Measurements from ENCODE around the gene THBS3. TPM values are rescaled to one million over a fixed set of nuclear protein-coding genes. Genes with fewer than 3 reads are reported as not detected.

The THBS3 gene
- total and polyA plus RNA-seq, 2 of the 4 experiments (the other 2 are of a cell fraction), result 15.1 to 30.4 TPM

- TF ChIP-seq MXI1 (IDR thresholded peaks at IDR 0.05; ENCODE audit: borderline replicate concordance, low read depth, low read length) (no peak), MAFK (IDR thresholded peaks at IDR 0.05; ENCODE audit: low read depth, low read length) (no peak), NFE2L2 (IDR thresholded peaks at IDR 0.05; ENCODE audit: low read depth, low read length) (no peak), POLR2A (IDR thresholded peaks at IDR 0.05; ENCODE audit: low read depth, low read length) (no peak), FOS (IDR thresholded peaks at IDR 0.05; ENCODE audit: low read depth, low read length) (no peak), RCOR1 (IDR thresholded peaks at IDR 0.05; ENCODE audit: insufficient replicate concordance, low read length) (no peak), MAZ (IDR thresholded peaks at IDR 0.05; ENCODE audit: borderline replicate concordance, low read depth, low read length) (no peak), RFX5 (IDR thresholded peaks at IDR 0.05; ENCODE audit: low read depth, low read length) (no peak), RAD21 (IDR thresholded peaks at IDR 0.05; ENCODE audit: low read length) (no peak), CHD1 (IDR thresholded peaks at IDR 0.05; ENCODE audit: low read depth, low read length) (no peak), ELK1 (IDR thresholded peaks at IDR 0.05; ENCODE audit: borderline replicate concordance, low read depth, low read length) (no peak), SMC3 (IDR thresholded peaks at IDR 0.05; ENCODE audit: low read depth, low read length) (no peak), CEBPB (IDR thresholded peaks at IDR 0.05; ENCODE audit: low read depth, low read length) (no peak), BHLHE40 (IDR thresholded peaks at IDR 0.05; ENCODE audit: low read depth, low read length) (no peak)
- TF ChIP-seq, protein P1, sequence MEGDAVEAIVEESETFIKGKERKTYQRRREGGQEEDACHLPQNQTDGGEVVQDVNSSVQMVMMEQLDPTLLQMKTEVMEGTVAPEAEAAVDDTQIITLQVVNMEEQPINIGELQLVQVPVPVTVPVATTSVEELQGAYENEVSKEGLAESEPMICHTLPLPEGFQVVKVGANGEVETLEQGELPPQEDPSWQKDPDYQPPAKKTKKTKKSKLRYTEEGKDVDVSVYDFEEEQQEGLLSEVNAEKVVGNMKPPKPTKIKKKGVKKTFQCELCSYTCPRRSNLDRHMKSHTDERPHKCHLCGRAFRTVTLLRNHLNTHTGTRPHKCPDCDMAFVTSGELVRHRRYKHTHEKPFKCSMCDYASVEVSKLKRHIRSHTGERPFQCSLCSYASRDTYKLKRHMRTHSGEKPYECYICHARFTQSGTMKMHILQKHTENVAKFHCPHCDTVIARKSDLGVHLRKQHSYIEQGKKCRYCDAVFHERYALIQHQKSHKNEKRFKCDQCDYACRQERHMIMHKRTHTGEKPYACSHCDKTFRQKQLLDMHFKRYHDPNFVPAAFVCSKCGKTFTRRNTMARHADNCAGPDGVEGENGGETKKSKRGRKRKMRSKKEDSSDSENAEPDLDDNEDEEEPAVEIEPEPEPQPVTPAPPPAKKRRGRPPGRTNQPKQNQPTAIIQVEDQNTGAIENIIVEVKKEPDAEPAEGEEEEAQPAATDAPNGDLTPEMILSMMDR (conservative IDR thresholded peaks at IDR 0.05; ENCODE audit: low read depth, low read length), result no peak
- TF ChIP-seq, protein P2, sequence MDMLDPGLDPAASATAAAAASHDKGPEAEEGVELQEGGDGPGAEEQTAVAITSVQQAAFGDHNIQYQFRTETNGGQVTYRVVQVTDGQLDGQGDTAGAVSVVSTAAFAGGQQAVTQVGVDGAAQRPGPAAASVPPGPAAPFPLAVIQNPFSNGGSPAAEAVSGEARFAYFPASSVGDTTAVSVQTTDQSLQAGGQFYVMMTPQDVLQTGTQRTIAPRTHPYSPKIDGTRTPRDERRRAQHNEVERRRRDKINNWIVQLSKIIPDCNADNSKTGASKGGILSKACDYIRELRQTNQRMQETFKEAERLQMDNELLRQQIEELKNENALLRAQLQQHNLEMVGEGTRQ (IDR thresholded peaks at IDR 0.05; ENCODE audit: low read depth, low read length), result no peak
- no peak overlapping the region for H3K27ac ChIP-seq (ENCODE audit: insufficient read depth, low read length)
- no peak for ATAC-seq (ENCODE audit: low read depth)
- BruUV-seq (replicated peaks), result no TSS peak
- peaks cover 2% of the 10 kb centered on the region; the same call in 1 of the 2 replicates for H3K9me1 ChIP-seq (ENCODE audit: insufficient read depth, low read length)
- POLR2A ChIA-PET (ENCODE audit: unreplicated experiment), result no interaction called here
- no peak overlapping the region for H2AFZ ChIP-seq (replicated peaks; ENCODE audit: low read length, poor library complexity)
- H4K91ac ChIP-seq (ENCODE audit: insufficient read depth, low read depth, low read length), result no peak overlapping the region
- no peak overlapping the region for H3K9ac ChIP-seq (ENCODE audit: low read depth, low read length)
- H3K56ac ChIP-seq (ENCODE audit: extremely low read depth, insufficient read depth, low read length), result no peak overlapping the region
- H2AK9ac ChIP-seq (replicated peaks; ENCODE audit: low read depth, low read length, poor library complexity), result no peak overlapping the region
- no peak overlapping the region for H3K4me2 ChIP-seq (ENCODE audit: low read depth, low read length)
- no peak overlapping the region for H4K8ac ChIP-seq (ENCODE audit: low read depth in 2 of 2, low read length in 2 of 2)
- no peaks in the 10 kb centered on the region for H3K27me3 ChIP-seq (ENCODE audit: control insufficient read depth, insufficient read depth, low read length)
- H4K5ac ChIP-seq (ENCODE audit: low read depth, low read length), result no peak overlapping the region
- no peak overlapping the region for H2BK15ac ChIP-seq (ENCODE audit: low read depth, low read length)
- H2BK5ac ChIP-seq (ENCODE audit: low read depth, low read length, poor library complexity, severe bottlenecking), result no peak overlapping the region
- H3K9me3 ChIP-seq (ENCODE audit: control insufficient read depth, insufficient read depth, low read length), result no peaks in the 10 kb centered on the region
- CTCF ChIA-PET, result no interaction called here
- no peak overlapping the region for H3K14ac ChIP-seq (replicated peaks; ENCODE audit: low read depth, low read length)
- H3K23ac ChIP-seq (ENCODE audit: low read depth, low read length), result no peak overlapping the region
- H2BK120ac ChIP-seq (ENCODE audit: low read depth, low read length), result no peak overlapping the region
- dilution Hi-C loops (cut with HindIII; ENCODE audit: low sequenced_read_pairs, unreplicated experiment) (no loop called here), intact Hi-C loops (cut with micrococcal nuclease) (no loop called here), in situ Hi-C loops (cut with MboI; ENCODE audit: low sequenced_read_pairs) (no loop called here)
- peaks cover 0 to 7% of the 10 kb centered on the region in 2 experiments; a peak in 1 of 4 replicates for H3K79me1 ChIP-seq (ENCODE audit: low read depth in 1 of 2, low read length in 2 of 2)
- H2AK5ac ChIP-seq (ENCODE audit: low read depth, low read length), result no peak overlapping the region
- 93% methylated on average over 4 of the region's 18 CpGs; no CpG with 5 or more reads in 1 of the 2 experiments for WGBS, 2 experiments (ENCODE audit: extremely low coverage in 2 of 2, insufficient read length in 1 of 2)
- no peak overlapping the region for H3K4me3 ChIP-seq (ENCODE audit: insufficient read depth, low read depth, low read length)
- H4K20me1 ChIP-seq (ENCODE audit: insufficient read depth, low read length), result no peaks in the 10 kb centered on the region
- DNase-seq, result no peak
- H2BK20ac ChIP-seq (ENCODE audit: low read depth, low read length), result no peak overlapping the region
- H3K4ac ChIP-seq (ENCODE audit: low read depth, low read length), result no peak overlapping the region
- H3K4me1 ChIP-seq (ENCODE audit: control insufficient read depth, insufficient read depth, low read length), result no peaks in the 10 kb centered on the region; the same call in 1 of the 2 replicates
- H3K36me3 ChIP-seq (ENCODE audit: control insufficient read depth, insufficient read depth, low read length), result peaks cover 45% of the 10 kb centered on the region
- H3K18ac ChIP-seq (ENCODE audit: low read depth, low read length), result no peak overlapping the region
These were observed 26.2 kb downstream of the THBS3 start for GRCh38 chr1:155181371-155182051.
